Right atrium auricular region (tissue), 2 donors: ENCODE results near the gene PFKL. TPM values are rescaled to one million over a fixed set of nuclear protein-coding genes. Genes with fewer than 3 reads are reported as not detected.

ENCODE experiments used
- DNase-seq: peaks from one replicate; pipeline ENCODE4 v3.0.0-alpha.2; 2019; ENCODE audit warnings: low spot score
- H3K27ac ChIP-seq, 2 donors: fragments of 200-600 bp; sonication (generic); 1 replicate in 1 of 2; 2 replicates in 1 of 2; pipeline ENCODE4 v1.5.1; 2016 to 2019
- H3K27me3 ChIP-seq, 2 donors: fragments of 200-600 bp; sonication (generic); one replicate each; pipeline versions ENCODE4 v1.5.1 to v1.6.0; 2017 to 2019
- H3K36me3 ChIP-seq: fragments of 200-600 bp; sonication (generic); one replicate; pipeline ENCODE4 v1.5.1; 2016
- H3K4me1 ChIP-seq, 2 donors: fragments of 200-600 bp; sonication (generic); one replicate each; pipeline versions ENCODE4 v1.5.1 to v1.6.0; 2017 to 2019
- H3K4me3 ChIP-seq, 2 donors: fragments of 200-600 bp; sonication (generic); 1 replicate in 1 of 2; 2 replicates in 1 of 2; pipeline ENCODE4 v1.5.1; 2017 to 2019; ENCODE audit warnings: mild to moderate bottlenecking in 1 of 2, moderate library complexity in 1 of 2
- H3K9me3 ChIP-seq, 2 donors: fragments of 200-600 bp; sonication (generic); one replicate each; pipeline ENCODE4 v1.5.1; 2019
- CTCF ChIP-seq, 2 donors: fragments of 200-600 bp; sonication (generic); IDR thresholded peaks; one replicate each; pipeline ENCODE4 v1.5.1; 2019; ENCODE audit warnings: antibody characterized with exemption in 2 of 2
- total RNA-seq, 2 donors: library from RNA; depleted of rRNA; stranded (reverse); fragments of >200 nt; gene quantifications; one replicate each; pipeline ENCODE4 v1.1.0, GENCODE V29; 2016

Gene PFKL
- total RNA-seq, 2 donors from 2014 or later = 28.0 to 45.7 TPM

GRCh38 chr21:44330698-44331097 lies 30.8 kb downstream of the PFKL start:
- no peak overlapping the region for H3K27ac ChIP-seq
- no peak overlapping the region for H3K4me3 ChIP-seq
- H3K27me3 ChIP-seq = no peaks in the 10 kb centered on the region
- peaks cover 36% of the 10 kb centered on the region for H3K36me3 ChIP-seq
- DNase-seq = no peak
- TF ChIP-seq CTCF (IDR thresholded peaks at IDR 0.05) = no peak
- H3K4me1 ChIP-seq = no peaks in the 10 kb centered on the region
- no peaks in the 10 kb centered on the region for H3K9me3 ChIP-seq

GRCh38 chr21:44331209-44331608 lies 31.4 kb downstream of the PFKL start:
- peaks cover 34% of the 10 kb centered on the region for H3K36me3 ChIP-seq
- no peak for TF ChIP-seq CTCF (IDR thresholded peaks at IDR 0.05)
- DNase-seq = no peak

GRCh38 chr21:44331650-44332307 lies 31.9 kb downstream of the PFKL start:
- no peak for DNase-seq
- Histone ChIP-seq H3K27me3 (no peaks in the 10 kb centered on the region), H3K27ac (no peak overlapping the region), H3K9me3 (no peaks in the 10 kb centered on the region), H3K4me3 (no peak overlapping the region), H3K36me3 (peaks cover 30% of the 10 kb centered on the region), H3K4me1 (no peaks in the 10 kb centered on the region)
- no peak for TF ChIP-seq CTCF (IDR thresholded peaks at IDR 0.05)

More at GRCh38 chr21:44331209-44331608, 31.4 kb downstream of the PFKL start:
- no peaks in the 10 kb centered on the region for H3K9me3 ChIP-seq
- no peaks in the 10 kb centered on the region for H3K27me3 ChIP-seq
- no peaks in the 10 kb centered on the region for H3K4me1 ChIP-seq
- H3K27ac ChIP-seq = no peak overlapping the region
- H3K4me3 ChIP-seq = no peak overlapping the region

- no peaks in the 10 kb centered on the region for H3K9me3 ChIP-seq
- no peak for DNase-seq
- no peaks in the 10 kb centered on the region for H3K27me3 ChIP-seq
- peaks cover 0 to under 1% of the 10 kb centered on the region in 2 donors for H3K4me1 ChIP-seq
- TF ChIP-seq CTCF (IDR thresholded peaks at IDR 0.05) = no peak
- no peak overlapping the region for H3K4me3 ChIP-seq
- no peak overlapping the region for H3K27ac ChIP-seq
- peaks cover 24% of the 10 kb centered on the region for H3K36me3 ChIP-seq
Observed at GRCh38 chr21:44332383-44332782, 32.5 kb downstream of the PFKL start.

- Histone ChIP-seq H3K27ac (no peak overlapping the region), H3K4me1 (peaks cover 0 to 6% of the 10 kb centered on the region in 2 donors), H3K27me3 (no peaks in the 10 kb centered on the region), H3K4me3 (no peak overlapping the region), H3K36me3 (peaks cover 23% of the 10 kb centered on the region), H3K9me3 (no peaks in the 10 kb centered on the region)
- no peak for TF ChIP-seq CTCF (IDR thresholded peaks at IDR 0.05)
- no peak for DNase-seq
Observed at GRCh38 chr21:44332965-44333364, 33.1 kb downstream of the PFKL start.
